Measurements from ENCODE around the gene POLN.

GRCh38 chr4:2168469-2169319, 73.2 kb downstream of the POLN start:
- TF ChIP-seq, protein P1, sequence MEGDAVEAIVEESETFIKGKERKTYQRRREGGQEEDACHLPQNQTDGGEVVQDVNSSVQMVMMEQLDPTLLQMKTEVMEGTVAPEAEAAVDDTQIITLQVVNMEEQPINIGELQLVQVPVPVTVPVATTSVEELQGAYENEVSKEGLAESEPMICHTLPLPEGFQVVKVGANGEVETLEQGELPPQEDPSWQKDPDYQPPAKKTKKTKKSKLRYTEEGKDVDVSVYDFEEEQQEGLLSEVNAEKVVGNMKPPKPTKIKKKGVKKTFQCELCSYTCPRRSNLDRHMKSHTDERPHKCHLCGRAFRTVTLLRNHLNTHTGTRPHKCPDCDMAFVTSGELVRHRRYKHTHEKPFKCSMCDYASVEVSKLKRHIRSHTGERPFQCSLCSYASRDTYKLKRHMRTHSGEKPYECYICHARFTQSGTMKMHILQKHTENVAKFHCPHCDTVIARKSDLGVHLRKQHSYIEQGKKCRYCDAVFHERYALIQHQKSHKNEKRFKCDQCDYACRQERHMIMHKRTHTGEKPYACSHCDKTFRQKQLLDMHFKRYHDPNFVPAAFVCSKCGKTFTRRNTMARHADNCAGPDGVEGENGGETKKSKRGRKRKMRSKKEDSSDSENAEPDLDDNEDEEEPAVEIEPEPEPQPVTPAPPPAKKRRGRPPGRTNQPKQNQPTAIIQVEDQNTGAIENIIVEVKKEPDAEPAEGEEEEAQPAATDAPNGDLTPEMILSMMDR (conservative IDR thresholded peaks at IDR 0.05; ENCODE audit: low read length): no peak
- no peak for TF ChIP-seq EZH2phosphoT487 (IDR thresholded peaks at IDR 0.05; ENCODE audit: borderline replicate concordance, low read depth, low read length)

Data from OCI-LY7 (cell line).